ENCODE data around the gene SERAC1.

SERAC1 gene

GRCh38 chr6:158068893-158069799, 98.9 kb downstream of the SERAC1 start:
- TF ChIP-seq, protein P1, sequence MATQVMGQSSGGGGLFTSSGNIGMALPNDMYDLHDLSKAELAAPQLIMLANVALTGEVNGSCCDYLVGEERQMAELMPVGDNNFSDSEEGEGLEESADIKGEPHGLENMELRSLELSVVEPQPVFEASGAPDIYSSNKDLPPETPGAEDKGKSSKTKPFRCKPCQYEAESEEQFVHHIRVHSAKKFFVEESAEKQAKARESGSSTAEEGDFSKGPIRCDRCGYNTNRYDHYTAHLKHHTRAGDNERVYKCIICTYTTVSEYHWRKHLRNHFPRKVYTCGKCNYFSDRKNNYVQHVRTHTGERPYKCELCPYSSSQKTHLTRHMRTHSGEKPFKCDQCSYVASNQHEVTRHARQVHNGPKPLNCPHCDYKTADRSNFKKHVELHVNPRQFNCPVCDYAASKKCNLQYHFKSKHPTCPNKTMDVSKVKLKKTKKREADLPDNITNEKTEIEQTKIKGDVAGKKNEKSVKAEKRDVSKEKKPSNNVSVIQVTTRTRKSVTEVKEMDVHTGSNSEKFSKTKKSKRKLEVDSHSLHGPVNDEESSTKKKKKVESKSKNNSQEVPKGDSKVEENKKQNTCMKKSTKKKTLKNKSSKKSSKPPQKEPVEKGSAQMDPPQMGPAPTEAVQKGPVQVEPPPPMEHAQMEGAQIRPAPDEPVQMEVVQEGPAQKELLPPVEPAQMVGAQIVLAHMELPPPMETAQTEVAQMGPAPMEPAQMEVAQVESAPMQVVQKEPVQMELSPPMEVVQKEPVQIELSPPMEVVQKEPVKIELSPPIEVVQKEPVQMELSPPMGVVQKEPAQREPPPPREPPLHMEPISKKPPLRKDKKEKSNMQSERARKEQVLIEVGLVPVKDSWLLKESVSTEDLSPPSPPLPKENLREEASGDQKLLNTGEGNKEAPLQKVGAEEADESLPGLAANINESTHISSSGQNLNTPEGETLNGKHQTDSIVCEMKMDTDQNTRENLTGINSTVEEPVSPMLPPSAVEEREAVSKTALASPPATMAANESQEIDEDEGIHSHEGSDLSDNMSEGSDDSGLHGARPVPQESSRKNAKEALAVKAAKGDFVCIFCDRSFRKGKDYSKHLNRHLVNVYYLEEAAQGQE (IDR thresholded peaks at IDR 0.05; ENCODE audit: insufficient read depth in 1 of 2, low read depth in 2 of 2, low read length in 2 of 2): no peak
- no peak for TF ChIP-seq FOXP2 (optimal IDR thresholded peaks at IDR 0.05; ENCODE audit: borderline replicate concordance, extremely low read depth, extremely low read length, insufficient read depth)
- TF ChIP-seq POLR2AphosphoS5 (IDR thresholded peaks at IDR 0.05; ENCODE audit: low read depth, low read length): no peak
- TF ChIP-seq SIN3A (IDR thresholded peaks at IDR 0.05; ENCODE audit: borderline replicate concordance, insufficient read depth, low read length): no peak
- TF ChIP-seq TAF1 (IDR thresholded peaks at IDR 0.05; ENCODE audit: borderline replicate concordance, insufficient read depth, low read length): no peak

DNA sequence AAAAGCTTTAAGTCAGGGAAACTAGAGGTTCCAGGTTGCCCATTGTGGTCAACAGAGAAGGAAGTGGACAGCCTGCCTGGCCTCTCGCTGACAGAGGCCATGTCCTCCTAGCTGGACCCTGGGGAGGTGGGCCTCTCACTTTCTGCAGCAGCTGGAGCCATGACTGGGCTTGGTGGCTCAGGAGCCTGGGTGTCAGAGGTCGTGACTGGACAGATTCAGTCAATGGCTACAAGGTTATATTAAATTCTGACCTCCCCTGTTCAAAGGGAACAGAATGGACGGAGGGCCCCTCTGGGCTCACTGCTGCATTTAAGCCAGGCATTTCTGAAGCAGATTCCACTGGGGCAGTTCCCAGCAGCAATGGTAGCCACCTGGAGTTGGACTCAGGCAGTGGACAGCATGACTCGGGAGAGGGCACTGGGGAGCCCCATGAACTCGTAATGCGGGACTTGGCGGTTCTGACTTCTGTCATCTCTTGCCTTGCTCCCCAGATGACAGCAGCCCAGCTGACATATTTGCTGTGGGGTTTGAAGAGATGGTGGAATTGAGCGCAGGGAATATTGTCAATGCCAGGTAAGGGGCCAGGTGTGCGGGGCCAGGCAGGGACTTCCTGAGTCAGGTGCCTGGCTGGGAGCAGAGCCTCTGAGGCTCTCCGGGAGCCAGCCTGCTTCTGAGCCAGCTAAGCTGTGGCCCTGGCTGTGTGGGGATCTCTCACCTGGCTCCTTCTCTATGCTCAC, 99.7 kb downstream of the SERAC1 start:
- TF ChIP-seq FOXP2 (optimal IDR thresholded peaks at IDR 0.05; ENCODE audit: borderline replicate concordance, extremely low read depth, extremely low read length, insufficient read depth) (no peak), SIN3A (IDR thresholded peaks at IDR 0.05; ENCODE audit: borderline replicate concordance, insufficient read depth, low read length) (no peak), TAF1 (IDR thresholded peaks at IDR 0.05; ENCODE audit: borderline replicate concordance, insufficient read depth, low read length) (no peak), POLR2AphosphoS5 (IDR thresholded peaks at IDR 0.05; ENCODE audit: low read depth, low read length) (no peak)
- TF ChIP-seq, protein P1 (IDR thresholded peaks at IDR 0.05; ENCODE audit: insufficient read depth in 1 of 2, low read depth in 2 of 2, low read length in 2 of 2): no peak

GRCh38 chr6:158067436-158068015, 100.5 kb downstream of the SERAC1 start:
- TF ChIP-seq POLR2AphosphoS5 (IDR thresholded peaks at IDR 0.05; ENCODE audit: low read depth, low read length): no peak
- no peak for TF ChIP-seq SIN3A (IDR thresholded peaks at IDR 0.05; ENCODE audit: borderline replicate concordance, insufficient read depth, low read length)
- TF ChIP-seq TAF1 (IDR thresholded peaks at IDR 0.05; ENCODE audit: borderline replicate concordance, insufficient read depth, low read length): no peak
- TF ChIP-seq, protein P1 (IDR thresholded peaks at IDR 0.05; ENCODE audit: insufficient read depth in 1 of 2, low read depth in 2 of 2, low read length in 2 of 2): no peak
- TF ChIP-seq FOXP2 (optimal IDR thresholded peaks at IDR 0.05; ENCODE audit: borderline replicate concordance, extremely low read depth, extremely low read length, insufficient read depth): no peak

GRCh38 chr6:158066136-158066781, 101.8 kb downstream of the SERAC1 start:
- TF ChIP-seq POLR2AphosphoS5 (IDR thresholded peaks at IDR 0.05; ENCODE audit: low read depth, low read length) (no peak), SIN3A (IDR thresholded peaks at IDR 0.05; ENCODE audit: borderline replicate concordance, insufficient read depth, low read length) (no peak), FOXP2 (optimal IDR thresholded peaks at IDR 0.05; ENCODE audit: borderline replicate concordance, extremely low read depth, extremely low read length, insufficient read depth) (no peak), TAF1 (IDR thresholded peaks at IDR 0.05; ENCODE audit: borderline replicate concordance, insufficient read depth, low read length) (no peak)
- TF ChIP-seq, protein P1 (IDR thresholded peaks at IDR 0.05; ENCODE audit: insufficient read depth in 1 of 2, low read depth in 2 of 2, low read length in 2 of 2): no peak

Data from PFSK-1 (cell line).